ENCODE data around the gene GULP1.
"Not testable (repeated sequence)": the region's sequence is repeated elsewhere in the genome, so short reads cannot be mapped to it uniquely, and the experiment has no call there.

The GULP1 gene

DNA sequence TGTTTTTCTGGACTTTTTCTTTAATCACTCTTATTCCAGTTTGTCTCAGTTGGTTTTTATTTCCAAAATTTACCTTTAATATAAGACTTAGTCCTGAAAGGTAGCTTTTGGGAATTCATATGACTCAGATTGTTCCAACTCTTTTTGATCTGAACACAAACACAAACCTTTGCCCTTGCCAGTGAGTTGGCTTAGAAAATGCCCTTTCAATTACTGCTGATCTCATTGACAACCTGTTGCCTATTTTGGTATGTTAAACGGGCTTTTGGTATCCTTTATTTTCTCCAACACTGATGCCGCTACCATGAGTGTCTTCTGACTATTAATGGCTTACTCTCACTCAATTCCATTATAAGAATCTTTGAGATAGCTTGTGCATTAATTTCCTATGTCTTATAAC, 143.4 kb downstream of the GULP1 start:
- DNase-seq: no peak

DNA sequence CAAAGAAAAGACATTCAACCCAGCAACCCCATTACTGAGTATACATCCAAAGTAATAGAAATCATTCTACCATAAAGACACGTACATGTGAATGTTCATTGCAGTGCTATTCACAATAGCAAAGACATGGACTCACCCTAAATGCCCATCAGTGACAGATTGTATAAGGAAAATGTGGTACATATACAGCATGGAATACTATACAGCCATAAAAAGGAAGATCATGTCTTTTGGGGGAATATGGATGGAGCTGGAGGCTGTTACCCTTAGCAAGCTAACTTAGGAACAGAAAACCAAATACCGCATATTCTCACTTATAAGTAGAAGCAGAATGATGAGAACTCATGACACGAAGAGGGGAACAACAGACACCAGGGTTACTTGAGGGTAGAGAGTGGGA, 145.9 kb downstream of the GULP1 start:
- no peak for DNase-seq

DNA sequence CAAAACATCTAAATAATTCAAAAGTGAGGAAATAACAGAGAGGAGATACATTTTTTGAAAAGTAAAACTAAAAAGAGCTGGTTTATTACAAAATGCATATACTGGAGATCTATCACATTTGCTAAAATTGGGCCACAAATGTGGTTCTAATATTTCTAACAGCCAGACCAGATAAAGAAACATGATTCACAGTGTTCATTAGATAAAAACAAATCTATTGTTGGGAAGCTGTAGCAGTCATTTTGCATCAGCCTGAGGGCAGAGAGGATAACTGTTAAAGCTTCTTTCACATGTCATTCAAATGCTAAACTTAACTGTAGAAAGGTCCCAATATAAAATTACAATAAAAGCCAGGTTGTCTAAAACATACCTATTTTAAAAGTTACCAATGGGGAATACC, 148.3 kb downstream of the GULP1 start:
- no peak for DNase-seq

DNA sequence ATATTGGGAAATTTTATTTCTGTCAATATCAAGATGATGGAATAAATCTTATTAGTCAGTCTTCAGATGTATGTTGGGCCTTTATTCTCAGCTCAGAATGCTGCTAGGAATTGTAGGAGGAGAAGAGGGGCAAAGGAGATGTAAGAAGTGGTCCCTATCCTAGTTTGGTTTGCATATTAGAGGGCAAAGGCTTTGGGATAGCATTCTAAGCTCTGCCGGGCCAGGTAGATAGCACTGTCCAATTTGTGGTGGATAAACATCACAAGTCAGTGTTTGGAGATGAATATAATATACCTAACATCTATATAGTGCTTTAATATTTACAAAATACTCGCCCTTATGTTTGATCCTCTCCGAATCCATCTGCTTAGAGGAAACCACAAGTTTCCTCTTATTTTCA, 149.2 kb downstream of the GULP1 start:
- DNase-seq: no peak

DNA sequence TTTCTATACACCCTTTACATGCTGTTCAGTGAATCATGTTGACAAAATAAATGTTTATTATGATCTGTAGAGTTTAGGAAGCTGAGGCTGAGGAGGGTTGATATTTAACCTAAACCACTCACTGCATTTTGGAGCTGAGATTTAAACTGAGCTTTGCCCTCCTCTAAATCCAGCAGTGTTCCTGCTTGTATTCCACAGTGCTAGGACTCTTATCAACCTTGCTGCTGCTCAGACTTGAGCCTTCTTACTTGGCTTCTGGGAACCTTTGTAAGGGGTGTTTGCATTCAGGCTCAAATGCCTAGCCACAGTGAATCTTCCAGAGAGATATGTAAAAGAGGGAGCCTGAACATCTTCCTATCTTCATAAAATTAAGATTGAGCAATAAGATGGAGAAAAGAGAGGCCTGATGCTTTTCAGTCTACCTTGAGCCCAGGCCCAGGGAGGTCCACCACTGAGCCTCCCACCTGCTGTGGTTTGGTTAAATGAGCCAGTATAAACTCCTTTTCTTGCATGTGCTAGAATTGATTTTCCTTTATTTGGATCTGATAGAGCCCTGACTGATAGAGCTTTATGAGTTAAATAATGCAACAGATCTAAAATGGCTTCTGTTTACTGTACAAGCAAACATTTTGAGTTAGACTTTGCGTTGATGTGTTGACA, 149.7 kb downstream of the GULP1 start:
- no peak for DNase-seq

DNA sequence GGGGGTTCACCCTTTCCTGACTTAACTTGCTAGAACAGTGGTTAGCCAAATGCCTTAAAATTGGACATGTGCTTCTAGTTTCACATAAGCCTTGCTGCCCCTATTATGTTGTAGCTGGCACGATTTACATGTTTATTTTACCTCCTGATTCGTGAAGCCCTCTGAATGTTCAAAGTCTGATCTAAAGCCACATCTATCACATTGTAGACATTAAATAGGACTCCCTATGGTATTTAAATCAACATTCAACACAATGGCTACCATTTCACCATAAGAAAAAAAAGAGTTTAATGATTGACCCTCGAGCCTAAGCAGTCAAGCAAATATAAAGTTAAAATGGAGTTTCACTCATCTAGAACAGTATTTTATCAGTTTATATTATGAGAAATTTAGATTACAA, 151.5 kb downstream of the GULP1 start:
- DNase-seq: no peak

DNA sequence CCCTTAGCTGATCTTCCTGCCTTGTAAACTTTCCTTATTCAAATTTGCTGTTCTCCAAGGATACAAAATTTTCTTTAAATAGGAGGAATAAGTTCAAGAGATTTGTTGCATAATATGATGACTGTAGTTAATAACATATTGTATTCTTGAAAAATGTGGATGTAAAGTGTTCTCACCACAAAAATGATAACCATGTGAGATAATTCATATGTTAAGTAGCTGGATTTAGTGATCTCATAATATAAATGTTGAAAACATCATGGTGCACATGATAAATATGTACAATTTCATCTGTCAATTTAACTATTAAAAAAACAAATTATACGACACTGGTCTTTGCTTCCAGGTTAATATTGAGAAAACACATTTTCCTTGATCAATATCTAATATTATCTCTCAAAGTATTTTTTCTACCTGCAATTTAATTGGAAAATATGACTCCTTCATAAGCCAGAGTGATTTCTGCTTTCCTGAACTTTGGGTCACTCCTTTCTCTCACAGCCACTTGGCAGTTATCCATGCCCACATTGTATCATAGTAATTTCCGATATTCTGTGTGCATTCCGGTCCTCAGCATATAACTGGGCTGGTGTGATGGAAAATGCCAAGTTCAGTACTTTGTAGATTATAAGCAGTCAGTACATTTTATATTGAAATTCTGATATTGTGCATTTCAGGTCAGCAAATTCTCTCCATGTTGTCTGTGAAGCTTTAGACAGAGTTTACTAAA, 152.6 kb downstream of the GULP1 start:
- DNase-seq: no peak

DNA sequence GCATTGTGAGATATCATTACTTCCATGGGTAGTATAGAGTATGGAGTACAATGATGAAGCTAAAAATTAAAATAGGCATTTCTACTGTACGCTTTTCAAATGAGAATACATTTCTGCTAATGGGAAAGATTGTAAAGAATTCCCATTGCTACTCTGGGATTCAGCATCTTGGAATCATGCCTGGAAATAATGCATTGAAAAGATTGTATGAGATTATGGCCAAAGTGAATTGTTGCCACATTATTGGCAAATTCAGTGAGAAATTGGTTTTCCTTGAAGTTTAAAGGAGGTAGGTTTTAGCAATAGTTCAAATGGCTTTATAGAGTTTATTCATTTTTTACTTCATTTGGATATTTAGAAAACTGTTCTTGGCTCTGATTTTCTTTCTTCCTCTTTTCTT, 157.9 kb downstream of the GULP1 start:
- DNase-seq: no peak

DNA sequence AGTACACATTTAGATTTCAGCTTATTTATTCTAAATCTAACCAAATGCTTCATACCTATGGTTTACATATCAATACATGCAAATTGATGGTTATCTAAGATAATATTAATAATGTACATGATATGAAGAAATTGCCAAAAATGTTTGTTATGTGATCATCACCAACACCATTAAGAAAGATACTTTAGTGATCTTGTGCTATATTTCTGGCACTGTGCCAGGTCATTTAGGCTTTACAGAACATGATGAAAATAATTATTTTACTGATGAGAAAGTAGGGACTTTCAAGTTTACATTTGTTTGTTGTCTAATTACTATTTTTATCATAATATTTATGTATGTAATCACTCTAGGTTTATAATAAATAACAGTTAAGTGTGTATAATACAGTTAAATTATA, 158.3 kb downstream of the GULP1 start:
- DNase-seq: no peak

DNA sequence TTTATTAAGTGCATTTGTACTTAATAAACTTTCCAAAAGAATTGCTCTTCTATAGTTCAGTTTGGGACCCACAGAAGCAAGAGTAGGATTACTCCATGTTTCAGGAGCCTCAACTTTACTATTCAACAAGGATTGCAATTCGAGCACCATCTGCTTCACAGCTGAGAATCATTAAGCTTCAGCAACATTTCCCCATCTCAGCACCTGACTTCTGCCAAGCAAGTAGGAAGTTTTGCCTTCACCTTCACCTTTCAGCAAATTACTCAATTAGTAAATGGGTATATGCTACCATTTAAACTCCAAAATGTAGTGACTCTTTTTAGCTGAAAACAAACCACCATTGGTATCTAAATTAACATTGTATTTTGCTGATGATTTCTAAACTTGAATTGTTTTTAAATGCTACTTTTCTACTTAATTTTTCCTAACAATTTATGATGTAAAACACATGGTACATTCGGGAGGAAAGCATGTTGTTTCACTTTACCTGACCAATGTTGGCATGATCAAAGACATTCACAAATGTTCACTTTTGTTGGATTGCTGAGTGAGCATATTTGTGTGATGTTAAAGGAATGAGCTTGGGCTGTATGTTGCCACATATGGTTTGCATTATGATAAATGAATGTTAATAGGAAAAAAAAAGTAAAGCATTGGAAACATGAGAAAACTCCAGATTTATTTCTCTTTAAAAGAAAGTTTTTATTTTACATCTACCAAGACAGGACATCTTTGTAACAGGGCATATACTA, 159.2 kb downstream of the GULP1 start:
- no peak for DNase-seq

DNA sequence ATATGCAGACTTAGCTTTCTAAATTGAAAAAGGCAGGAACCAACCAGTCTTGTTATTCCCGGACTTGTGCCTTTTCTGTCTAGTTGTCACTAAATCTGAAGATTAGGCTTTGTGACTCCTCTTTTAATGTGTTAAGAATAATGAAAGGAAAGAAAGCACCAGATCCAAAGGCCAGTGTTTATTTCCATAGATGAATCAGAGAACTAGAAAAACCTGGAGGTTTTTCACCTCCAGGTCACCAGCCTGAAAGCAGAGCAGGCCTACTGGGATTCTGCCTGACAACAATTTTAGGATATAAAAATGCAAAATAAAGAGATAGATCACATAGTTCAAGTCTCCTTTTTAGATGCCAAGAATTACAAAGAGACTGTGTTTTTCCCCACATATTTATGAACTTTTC, 160.4 kb downstream of the GULP1 start:
- no peak for DNase-seq

DNA sequence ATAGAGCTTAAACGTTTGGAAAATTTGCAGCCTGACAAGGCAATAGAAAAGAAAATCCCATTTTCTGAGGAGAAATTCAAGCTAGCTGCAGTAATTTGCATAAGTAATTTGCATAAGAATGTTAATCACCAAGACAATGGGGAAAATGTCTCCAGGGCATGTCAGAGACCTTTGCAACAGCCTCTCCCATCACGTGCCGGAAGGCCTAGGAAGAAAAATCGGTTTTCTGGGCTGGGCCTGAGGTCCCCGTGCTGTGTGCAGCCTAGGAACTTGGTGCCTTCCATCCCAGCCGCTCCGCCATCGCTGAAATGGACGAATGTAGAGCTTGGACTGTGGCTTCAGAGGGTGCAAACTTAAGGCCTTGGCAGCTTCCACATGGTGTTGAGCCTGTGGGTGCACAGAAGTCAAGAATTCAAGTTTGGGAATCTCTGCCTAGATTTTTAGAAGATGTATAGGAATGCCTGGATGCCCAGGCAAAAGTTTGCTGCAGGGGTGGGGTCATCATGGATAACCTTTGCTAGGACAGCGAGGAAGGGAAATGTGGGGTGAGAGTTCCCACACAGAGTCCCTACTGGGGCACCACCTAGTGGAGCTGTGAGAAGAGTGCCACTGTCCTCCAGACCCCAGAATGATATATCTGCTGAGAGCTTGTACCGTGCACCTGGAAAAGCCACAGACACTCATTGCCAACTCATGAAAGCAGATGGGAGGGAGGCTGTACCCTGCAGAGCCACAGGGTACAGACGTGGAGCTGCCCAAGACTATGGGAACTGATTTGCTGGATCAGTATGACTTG, 164.6 kb downstream of the GULP1 start:
- DNase-seq: no peak

DNA sequence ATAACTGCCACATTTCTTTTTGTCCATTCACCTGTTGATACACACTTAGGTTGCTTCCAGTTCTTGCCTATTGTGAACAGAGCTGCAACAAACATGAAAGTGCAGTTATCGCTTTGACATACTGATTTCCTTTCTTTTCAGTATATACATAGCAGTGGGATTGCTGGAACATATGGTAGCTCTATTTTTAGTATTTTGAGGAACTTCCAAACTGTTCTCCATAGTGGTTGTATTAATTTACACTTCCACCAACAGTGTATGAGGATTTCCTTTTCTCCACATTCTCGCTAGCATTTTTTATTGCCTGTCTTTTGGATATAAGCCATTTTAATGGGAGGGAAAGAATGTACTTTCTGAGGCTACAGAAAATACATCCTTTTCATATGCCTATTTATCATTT, 167.4 kb downstream of the GULP1 start:
- no peak for DNase-seq

DNA sequence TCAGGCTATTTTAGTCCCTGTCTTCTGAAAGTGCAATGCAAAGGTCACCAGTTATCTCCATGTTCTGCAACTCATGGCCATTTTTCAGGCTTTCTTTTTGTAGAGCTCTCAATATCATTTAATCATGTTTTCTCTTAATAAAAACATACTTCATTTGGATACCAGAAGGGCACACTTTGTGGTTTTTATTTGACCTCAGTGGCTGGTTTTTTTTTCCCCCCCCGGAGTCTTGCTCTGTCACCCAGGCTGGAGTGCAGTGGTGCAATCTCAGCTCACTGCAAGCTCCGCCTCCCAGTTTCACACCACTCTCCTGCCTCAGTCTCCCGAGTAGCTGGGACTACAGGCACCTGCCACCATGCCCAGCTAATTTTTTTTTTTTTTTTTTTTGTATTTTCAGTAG, 174.4 kb downstream of the GULP1 start:
- not testable (repeated sequence) for DNase-seq

DNA sequence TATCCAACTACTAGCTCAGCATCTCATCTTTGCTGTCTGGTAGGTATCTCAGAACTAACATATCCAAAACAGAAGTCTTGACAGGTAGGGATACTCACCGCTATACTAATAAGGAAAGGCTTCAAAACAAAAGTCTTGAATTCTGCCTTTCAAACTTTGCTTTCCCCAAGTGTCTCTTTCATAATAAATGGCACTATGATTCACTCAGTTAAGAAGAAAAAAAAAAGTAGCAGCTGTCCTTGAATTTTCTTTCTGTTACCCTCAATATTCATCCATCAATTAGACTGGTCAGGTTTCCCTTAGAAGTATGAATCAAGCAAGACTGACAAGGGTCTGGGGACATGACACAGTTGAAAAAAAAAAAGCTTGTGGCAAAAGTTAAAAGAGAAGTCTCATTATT, 175.1 kb downstream of the GULP1 start:
- no peak for DNase-seq

DNA sequence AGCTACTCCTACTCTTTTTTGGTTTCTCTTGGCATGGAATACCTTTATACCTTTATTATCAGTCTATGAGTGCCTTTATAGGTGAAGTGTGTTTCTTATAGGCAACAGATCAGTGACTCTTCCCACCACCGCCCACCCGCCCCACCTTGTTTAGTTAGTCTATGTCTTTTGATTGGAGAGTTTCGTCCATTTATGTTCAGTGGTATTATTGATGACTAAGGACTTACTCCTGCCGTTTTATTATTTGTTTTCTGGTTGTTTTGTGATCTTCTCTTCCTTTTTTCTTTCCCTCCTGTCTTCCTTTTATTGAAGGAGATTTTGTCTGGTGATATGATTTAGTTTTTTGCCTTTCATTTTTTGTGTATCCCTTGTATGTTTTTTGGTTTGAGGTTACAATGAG, 179.5 kb downstream of the GULP1 start:
- no peak for DNase-seq

DNA sequence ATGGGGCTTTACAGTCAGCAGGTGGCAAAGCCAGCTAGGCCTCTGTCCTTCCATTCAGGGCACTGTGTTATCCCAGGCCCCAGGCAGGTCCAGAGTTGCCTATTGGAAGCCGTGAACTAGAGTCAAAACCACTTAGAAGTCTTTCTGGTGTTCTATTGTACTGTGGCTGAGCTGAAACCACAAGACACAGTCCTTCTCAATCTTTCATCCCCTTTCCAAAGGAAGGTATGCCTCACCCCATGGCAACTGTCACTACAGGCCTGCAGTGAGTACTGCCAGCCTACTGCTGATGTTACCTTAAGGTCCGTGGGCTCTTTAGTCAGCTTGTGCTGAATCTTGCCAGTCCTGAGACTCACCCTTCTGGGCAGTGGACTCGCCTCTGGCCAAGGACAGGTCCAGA, 181.6 kb downstream of the GULP1 start:
- DNase-seq: no peak

DNA sequence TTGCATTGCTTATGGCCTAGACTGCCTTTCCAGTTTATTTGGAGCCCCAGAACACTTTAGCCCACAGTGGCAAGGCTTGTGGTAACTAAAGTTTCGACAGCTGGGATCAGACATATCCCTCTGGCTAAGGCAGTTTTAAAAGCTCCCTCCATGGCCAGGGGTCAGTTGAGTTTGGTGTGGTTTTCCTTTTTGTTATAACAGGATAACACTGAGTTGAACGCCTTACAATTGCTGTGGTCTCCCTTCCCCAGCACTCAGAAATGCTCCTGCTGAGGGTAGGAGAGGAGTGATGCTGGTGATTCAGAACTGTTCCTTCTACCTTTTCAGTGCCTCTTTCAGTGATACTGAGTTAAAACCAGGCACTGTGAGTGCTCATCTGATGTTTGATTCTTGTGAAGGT, 182.6 kb downstream of the GULP1 start:
- DNase-seq: no peak

DNA sequence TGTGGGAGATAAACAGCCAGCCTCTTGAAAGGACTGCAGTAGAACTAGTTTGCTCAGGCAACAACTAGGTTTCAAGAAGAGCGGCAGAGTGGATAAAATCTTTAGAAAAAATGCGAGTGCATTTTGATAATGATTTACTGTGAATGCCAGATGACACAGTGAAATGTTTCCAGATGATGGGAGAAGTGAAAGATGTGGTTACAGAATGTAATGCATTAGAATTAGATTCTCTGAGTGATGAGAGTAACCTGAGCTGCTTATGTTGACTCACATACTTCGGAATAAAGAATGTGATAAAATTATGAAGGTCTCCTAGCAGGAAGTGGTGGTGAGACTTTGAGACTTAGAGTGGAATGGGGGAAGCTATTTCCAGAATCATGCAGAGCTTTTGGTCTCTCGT, 184.3 kb downstream of the GULP1 start:
- DNase-seq: no peak

DNA sequence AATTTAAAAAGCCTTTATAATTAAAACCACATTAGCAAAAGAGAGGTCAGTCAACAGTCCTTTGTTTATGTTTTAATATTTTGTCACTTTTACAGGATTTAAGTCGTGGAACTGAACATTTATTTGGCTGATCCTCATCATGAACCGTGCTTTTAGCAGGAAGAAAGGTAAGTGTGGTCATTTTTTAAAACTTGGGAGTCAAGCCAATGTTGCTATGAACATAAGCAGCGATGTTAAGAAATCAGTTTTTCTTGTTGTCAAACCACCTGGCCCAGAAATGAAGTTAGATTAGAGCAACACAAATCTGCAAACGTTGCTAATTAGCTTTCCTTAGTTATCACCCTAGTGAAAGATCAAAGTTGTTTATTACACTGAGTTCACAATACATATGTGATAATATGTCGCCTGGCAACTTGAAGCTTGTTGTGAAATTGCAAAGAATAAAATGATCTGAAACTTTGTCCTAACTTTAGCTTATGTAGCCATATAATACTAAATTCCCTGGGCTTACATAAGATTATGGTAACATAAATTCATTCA, 186.0 kb downstream of the GULP1 start:
- DNase-seq: no peak

DNA sequence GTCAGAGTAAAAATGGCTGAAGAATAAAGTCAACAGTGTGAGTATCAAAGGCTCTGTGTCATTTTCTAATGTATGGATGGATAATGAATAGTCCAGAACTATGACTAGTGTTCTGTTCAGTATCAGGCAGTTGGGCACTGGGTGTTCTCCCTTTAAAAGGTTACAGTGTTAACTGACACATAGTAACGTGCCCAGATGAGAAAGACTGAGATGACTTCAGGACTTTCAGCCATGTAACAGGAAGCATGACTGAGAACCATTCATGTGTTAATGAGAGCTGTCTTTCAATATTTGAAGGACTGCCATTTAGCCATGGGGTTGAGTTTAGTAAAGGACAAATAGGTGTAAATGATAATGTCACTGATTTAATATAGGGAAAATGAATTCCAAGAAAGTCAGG, 187.1 kb downstream of the GULP1 start:
- DNase-seq: no peak

DNA sequence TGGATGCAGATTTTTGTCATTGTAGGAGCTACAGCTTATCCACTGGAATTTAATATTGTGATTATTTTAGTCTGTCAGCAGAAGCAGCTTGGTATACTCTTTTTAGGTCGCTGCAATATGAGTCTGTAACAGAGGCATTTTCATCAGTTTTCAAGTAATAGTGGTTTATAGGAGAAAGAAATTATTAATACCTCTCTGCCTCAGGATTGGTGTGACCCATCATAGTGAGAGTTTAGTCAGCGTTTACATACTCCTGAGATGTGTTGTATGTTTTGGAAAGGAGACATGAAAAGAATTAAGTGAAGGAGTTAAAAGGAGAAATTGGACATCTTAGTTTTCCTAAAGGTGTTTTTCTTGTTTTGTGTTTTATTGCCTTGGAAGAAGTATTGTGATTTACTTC, 189.8 kb downstream of the GULP1 start:
- no peak for DNase-seq

DNA sequence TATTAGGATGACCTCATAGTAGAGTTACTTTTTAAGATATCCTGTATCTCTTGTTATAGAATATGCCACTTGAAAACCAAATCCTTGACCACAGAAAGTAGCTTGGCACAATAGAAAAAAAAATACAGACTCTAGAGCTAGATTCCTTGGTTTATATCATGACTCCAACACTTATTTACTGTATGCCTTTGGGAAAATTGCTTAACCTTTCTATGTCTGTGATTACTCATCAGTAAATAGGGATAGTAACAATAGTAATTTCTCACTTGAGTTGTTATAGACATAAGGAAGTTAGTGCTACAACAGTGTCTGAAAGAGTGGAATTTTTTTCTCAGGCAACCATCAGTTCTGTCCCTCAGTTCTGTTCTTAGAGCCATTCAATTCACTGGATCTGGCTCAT, 193.8 kb downstream of the GULP1 start:
- DNase-seq: no peak
